HEK293 (cell line): Measurements from ENCODE around the gene GPHN.

Source experiments
- FEZF1 ChIP-seq: fragments of 450-650 bp; formaldehyde crosslinking; IDR thresholded peaks from 2 replicates; pipeline ENCODE4 v1.5.1; 2016; ENCODE audit warnings: missing biosample characterization, missing genetic modification characterization
- MZF1 ChIP-seq: fragments of 450-650 bp; formaldehyde crosslinking; IDR thresholded peaks from 2 replicates; pipeline ENCODE4 v1.5.1; 2017; ENCODE audit warnings: missing biosample characterization, missing genetic modification characterization, borderline replicate concordance
- PATZ1 ChIP-seq: fragments of 450-650 bp; formaldehyde crosslinking; IDR thresholded peaks from 2 replicates; pipeline ENCODE4 v1.5.1; 2016; ENCODE audit warnings: missing biosample characterization, missing genetic modification characterization
- SETDB1 ChIP-seq: IDR thresholded peaks from one replicate; pipeline ENCODE4 v1.6.1; 2017; ENCODE audit warnings: mild to moderate bottlenecking, low read length, moderate library complexity, mixed read lengths; ENCODE audit not compliant: insufficient read length
- YY1 ChIP-seq: fragments of 450-650 bp; formaldehyde crosslinking; IDR thresholded peaks from 2 replicates; pipeline ENCODE4 v1.5.1; 2018; ENCODE audit warnings: missing biosample characterization, missing genetic modification characterization
- ZNF221 ChIP-seq: fragments of 450-650 bp; formaldehyde crosslinking; IDR thresholded peaks from 2 replicates; pipeline ENCODE4 v1.5.1; 2017; ENCODE audit warnings: missing biosample characterization, missing genetic modification characterization, borderline replicate concordance
- ZNF670 ChIP-seq: fragments of 450-650 bp; formaldehyde crosslinking; IDR thresholded peaks from 2 replicates; pipeline ENCODE4 v1.5.1; 2016; ENCODE audit warnings: missing biosample characterization, missing genetic modification characterization, low read depth
- TF ChIP-seq, protein P1 (sequence below): fragments of 450-650 bp; formaldehyde crosslinking; IDR thresholded peaks from 2 replicates; pipeline ENCODE4 v1.5.1; 2016; ENCODE audit warnings: missing biosample characterization, missing genetic modification characterization

- TF ChIP-seq, protein P1, sequence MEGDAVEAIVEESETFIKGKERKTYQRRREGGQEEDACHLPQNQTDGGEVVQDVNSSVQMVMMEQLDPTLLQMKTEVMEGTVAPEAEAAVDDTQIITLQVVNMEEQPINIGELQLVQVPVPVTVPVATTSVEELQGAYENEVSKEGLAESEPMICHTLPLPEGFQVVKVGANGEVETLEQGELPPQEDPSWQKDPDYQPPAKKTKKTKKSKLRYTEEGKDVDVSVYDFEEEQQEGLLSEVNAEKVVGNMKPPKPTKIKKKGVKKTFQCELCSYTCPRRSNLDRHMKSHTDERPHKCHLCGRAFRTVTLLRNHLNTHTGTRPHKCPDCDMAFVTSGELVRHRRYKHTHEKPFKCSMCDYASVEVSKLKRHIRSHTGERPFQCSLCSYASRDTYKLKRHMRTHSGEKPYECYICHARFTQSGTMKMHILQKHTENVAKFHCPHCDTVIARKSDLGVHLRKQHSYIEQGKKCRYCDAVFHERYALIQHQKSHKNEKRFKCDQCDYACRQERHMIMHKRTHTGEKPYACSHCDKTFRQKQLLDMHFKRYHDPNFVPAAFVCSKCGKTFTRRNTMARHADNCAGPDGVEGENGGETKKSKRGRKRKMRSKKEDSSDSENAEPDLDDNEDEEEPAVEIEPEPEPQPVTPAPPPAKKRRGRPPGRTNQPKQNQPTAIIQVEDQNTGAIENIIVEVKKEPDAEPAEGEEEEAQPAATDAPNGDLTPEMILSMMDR (tag by site-specific recombination) = no peak
- TF ChIP-seq ZNF221 (no peak), YY1 (tag by site-specific recombination) (no peak), PATZ1 (no peak), FEZF1 (tag by site-specific recombination) (no peak), MZF1 (tag by site-specific recombination) (no peak), SETDB1 (no peak), ZNF670 (no peak)
Measured at GRCh38 chr14:66629499-66629898, 121.6 kb downstream of the GPHN start.
